Activated CD4-positive, alpha-beta T cell treated with anti-CD3 and anti-CD28 coated beads for 1 hour (primary cell): Measurements from ENCODE around the gene NHSL2.
"Not testable (repeated sequence)": the region's sequence is repeated elsewhere in the genome, so short reads cannot be mapped to it uniquely, and the experiment has no call there.

ENCODE experiments used
- DNase-seq: peaks from one replicate; pipeline ENCODE4 v3.0.0-alpha.2; 2020

NHSL2 gene

DNA sequence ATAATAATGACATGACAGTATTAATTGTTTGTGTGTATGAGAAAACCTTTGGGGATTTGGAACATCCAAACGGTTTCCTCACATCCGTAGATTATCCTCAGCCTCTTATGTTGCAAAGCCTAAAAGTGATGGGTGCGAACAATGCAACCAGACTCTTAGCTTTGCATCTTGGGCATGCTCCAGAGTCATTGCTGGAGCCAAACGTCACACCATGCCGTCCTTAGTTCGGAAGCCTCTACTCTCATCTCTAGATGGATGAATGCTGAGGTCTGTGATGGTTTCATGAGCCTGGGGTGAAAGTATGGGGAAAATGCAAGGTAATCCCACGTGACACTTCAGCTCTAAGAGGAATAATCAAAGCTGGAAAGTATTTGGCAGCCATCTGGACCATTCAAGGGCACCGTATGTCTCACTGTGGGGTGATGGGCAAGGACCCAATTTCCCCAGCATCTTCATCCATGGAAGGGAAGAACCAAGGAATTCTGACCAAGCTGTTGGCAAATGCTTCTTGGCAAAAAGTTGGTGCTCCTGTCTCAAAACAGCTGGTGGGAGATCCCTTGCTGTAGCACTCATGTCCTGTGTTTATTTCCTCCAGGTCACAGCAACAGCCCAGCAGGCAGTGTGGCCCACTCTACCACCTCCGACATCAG, 227.3 kb downstream of the NHSL2 start:
- DNase-seq, result no peak

GRCh38 chrX:72139538-72139937, 228.9 kb downstream of the NHSL2 start:
- no peak for DNase-seq

GRCh38 chrX:72141372-72142004, 230.8 kb downstream of the NHSL2 start:
- no peak for DNase-seq

GRCh38 chrX:72142094-72142793, 231.6 kb downstream of the NHSL2 start:
- DNase-seq, result no peak

- DNase-seq, result no peak
Measured at GRCh38 chrX:72142794-72143608, 232.4 kb downstream of the NHSL2 start.

GRCh38 chrX:72143609-72143907, 232.9 kb downstream of the NHSL2 start:
- no peak for DNase-seq

GRCh38 chrX:72145181-72145580, 234.5 kb downstream of the NHSL2 start:
- no peak for DNase-seq

DNA sequence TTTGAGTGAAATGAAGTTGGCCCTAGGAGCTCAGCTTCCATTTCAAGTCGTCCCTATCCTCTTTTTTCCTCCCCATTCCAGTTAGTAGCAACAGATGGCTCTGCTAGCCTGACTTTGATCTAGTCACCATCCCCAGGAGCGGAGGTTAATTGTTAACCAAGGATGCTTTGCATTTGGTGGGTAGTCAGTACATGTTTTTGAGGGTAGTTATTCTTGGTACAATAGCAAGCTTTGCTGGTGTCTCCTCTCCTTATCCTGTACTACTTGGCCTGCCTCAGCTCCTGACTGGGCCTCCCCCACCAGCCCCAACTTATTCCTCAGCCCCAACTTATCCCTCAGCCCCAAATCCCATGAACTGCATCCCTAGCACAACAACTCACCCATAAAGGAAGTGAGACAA, 235.9 kb downstream of the NHSL2 start:
- DNase-seq, result no peak

- DNase-seq, result no peak
Measured at GRCh38 chrX:72158773-72159172, 248.1 kb downstream of the NHSL2 start.

DNA sequence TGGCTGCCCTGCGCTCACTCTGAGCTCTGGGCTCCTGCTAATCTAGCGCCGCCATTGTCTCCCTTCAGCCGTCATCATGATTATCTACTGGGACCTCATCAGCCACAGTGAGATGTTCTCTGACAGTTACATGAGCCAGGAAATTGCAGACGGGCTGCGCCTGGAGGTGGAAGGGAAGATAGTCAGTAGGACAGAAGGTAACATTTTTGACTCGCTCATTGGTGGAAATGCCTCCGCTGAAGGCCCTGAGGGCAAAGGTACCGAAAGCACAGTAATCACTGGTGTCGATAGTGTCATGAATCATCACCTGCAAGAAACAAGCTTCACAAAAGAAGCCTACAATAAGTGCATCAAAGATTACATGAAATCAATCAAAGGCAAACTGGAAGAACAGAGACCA, 249.1 kb downstream of the NHSL2 start:
- no peak for DNase-seq

GRCh38 chrX:72165551-72165950, 254.9 kb downstream of the NHSL2 start:
- DNase-seq, result no peak

- peak; percentile 8 for DNase-seq
Measured at GRCh38 chrX:72169008-72169728, 258.5 kb downstream of the NHSL2 start.

GRCh38 chrX:72176289-72176688, 265.6 kb downstream of the NHSL2 start:
- not testable (repeated sequence) for DNase-seq

- no peak for DNase-seq
Measured at GRCh38 chrX:72176981-72177380, 266.3 kb downstream of the NHSL2 start.

DNA sequence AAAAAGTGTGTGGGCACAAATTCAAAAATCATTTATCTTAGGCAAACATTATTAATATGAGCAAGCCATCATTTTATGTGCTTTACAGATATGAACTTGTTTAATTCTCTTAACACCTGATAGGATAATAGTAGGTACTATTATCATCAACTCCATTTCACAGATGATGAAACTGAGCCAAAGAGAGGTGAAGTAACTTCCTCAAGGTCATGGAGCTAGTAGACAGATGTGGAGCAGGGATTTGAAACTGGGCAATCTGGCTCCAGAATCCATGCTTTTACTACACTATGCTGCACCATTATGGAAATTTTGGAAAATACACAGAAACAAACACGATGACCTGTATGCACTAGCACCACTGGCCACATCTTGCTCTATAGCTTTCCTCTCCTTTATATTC, 269.9 kb downstream of the NHSL2 start:
- DNase-seq, result no peak

GRCh38 chrX:72181178-72182125, 270.8 kb downstream of the NHSL2 start, which contains the start of gene PIN4:
Gene PIN4, plus strand, starts transcription at chrX:72181757. Its CDS starts 29 bp downstream, at chrX:72181786.
- DNase-seq, result peak; percentile 71

DNA sequence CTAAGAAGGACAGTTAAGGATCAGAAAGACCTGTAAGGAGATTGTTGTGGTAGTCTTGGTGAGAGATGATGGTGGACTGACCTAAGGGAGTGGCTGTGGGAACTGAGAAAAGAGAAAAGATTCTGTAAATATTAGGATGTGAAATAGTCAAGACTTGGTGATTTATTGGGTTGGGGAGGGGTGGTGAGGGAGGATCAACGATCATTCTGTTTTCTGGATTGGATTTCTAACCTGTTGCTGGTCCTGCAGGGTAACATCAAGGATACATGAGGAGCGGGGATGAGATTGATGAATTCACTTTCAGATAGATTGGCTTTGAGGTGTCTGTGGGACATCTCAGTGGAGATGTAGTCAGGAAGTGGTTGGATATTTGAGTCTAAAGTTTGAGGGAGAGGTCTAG, 272.3 kb downstream of the NHSL2 start:
- no peak for DNase-seq

GRCh38 chrX:72201836-72202536, 291.3 kb downstream of the NHSL2 start:
- no peak for DNase-seq
